CD4-positive, alpha-beta T cell (primary cell): ENCODE data around the gene OGDH. TPM values are rescaled to one million over a fixed set of nuclear protein-coding genes. Genes with fewer than 3 reads are reported as not detected.

Source experiments
- ATAC-seq: fragments of 200-7000 bp; cut with Tn5 transposase; one replicate; pipeline ENCODE4 v1.10.0; 2022; ENCODE audit warnings: mild to moderate bottlenecking; ENCODE audit not compliant: poor library complexity
- CTCF ChIA-PET: fragments of 350-600 bp; sonication (Branson Sonifier 250); formaldehyde crosslinking; loops from one replicate; lab custom pipeline; 2021; ENCODE audit warnings: antibody characterized with exemption, inconsistent platforms; lab: Charles Lee
- POLR2A ChIA-PET: fragments of 350-600 bp; sonication (Branson Sonifier 250); formaldehyde crosslinking; loops from one replicate; lab custom pipeline; 2021; ENCODE audit warnings: antibody characterized with exemption, inconsistent platforms; lab: Charles Lee
- DNase-seq, 14 experiments: peaks; one replicate each; pipeline ENCODE4 v3.0.0-alpha.2; 2013 to 2020; ENCODE audit warnings: mixed read lengths in 2 of 14
- H3K27ac ChIP-seq, 2 donors: one replicate each; pipeline versions ENCODE4 v1.5.1 to v1.7.0; 2013; ENCODE audit warnings: low read length in 2 of 2, low read depth in 1 of 2, mild to moderate bottlenecking in 1 of 2
- H3K27me3 ChIP-seq, 2 experiments: 1 replicate in 1 of 2; 2 replicates in 1 of 2; pipeline versions ENCODE4 v1.6.1 to v1.7.0; 2013; ENCODE audit warnings: low read length in 2 of 2, control low read depth in 1 of 2, mild to moderate bottlenecking in 1 of 2, moderate library complexity in 1 of 2; ENCODE audit not compliant: insufficient read depth in 2 of 2, control insufficient read depth in 1 of 2
- H3K36me3 ChIP-seq: one replicate; pipeline ENCODE4 v1.6.1; 2013; ENCODE audit warnings: low read length, control low read depth; ENCODE audit not compliant: insufficient read depth
- H3K4me1 ChIP-seq: one replicate; pipeline ENCODE4 v1.6.1; 2013; ENCODE audit warnings: low read length, control low read depth; ENCODE audit not compliant: insufficient read depth
- H3K4me3 ChIP-seq: one replicate; pipeline ENCODE4 v1.5.1; 2013; ENCODE audit warnings: mild to moderate bottlenecking, low read length, moderate library complexity
- H3K9me3 ChIP-seq, 2 experiments: 1 replicate in 1 of 2; 2 replicates in 1 of 2; pipeline versions ENCODE4 v1.6.1 to v1.7.0; 2013; ENCODE audit warnings: low read length in 2 of 2, mild to moderate bottlenecking in 2 of 2, control low read depth in 1 of 2, moderate library complexity in 1 of 2; ENCODE audit not compliant: control insufficient read depth in 1 of 2, insufficient read depth in 1 of 2
- H3K27ac Mint-ChIP-seq: one replicate; pipeline ENCODE4 v1.8.0; 2020; ENCODE audit warnings: mixed read lengths
- H3K27me3 Mint-ChIP-seq: one replicate; pipeline ENCODE4 v1.8.0; 2021; ENCODE audit warnings: mixed read lengths
- H3K36me3 Mint-ChIP-seq: one replicate; pipeline ENCODE4 v1.8.0; 2021; ENCODE audit warnings: low read depth, mixed read lengths
- H3K4me1 Mint-ChIP-seq: one replicate; pipeline ENCODE4 v1.8.0; 2021; ENCODE audit warnings: low read depth, mixed read lengths
- H3K4me3 Mint-ChIP-seq: one replicate; pipeline ENCODE4 v1.8.0; 2020; ENCODE audit warnings: mild to moderate bottlenecking, mixed read lengths
- H3K9me3 Mint-ChIP-seq: one replicate; pipeline ENCODE4 v1.8.0; 2020; ENCODE audit warnings: mixed read lengths
- CTCF ChIP-seq: fragments of 200-600 bp; IDR thresholded peaks from one replicate; pipeline ENCODE4 v1.8.0; 2022; ENCODE audit warnings: antibody characterized with exemption, mild to moderate bottlenecking
- intact Hi-C, 2 experiments: fragments of 100-400 bp; cut with DNase I in 1 of 2; cut with micrococcal nuclease in 1 of 2; formaldehyde crosslinking; loops; one replicate each; pipeline versions ENCODE4 v1.15.1 to v1.9.0; 2023 to 2025; cut with DNase I, micrococcal nuclease
- total RNA-seq, 174 experiments: library from RNA in 2 of 174; stranded (reverse) in 2 of 174; gene quantifications; one replicate each; pipeline ENCODE4 v1.2.3 and lab custom pipeline; 2021 to 2026

Gene OGDH
- total RNA-seq, 2 experiments from 2014 or later = 39.8 to 43.8 TPM

- TF ChIP-seq CTCF = no peak
- DNase-seq (no peak), ATAC-seq (no peak)
- ChIA-PET CTCF (no interaction called here), POLR2A (no interaction called here)
- no peaks in the 10 kb centered on the region for H3K9me3 Mint-ChIP-seq
- H3K4me3 ChIP-seq = no peak overlapping the region
- H3K36me3 ChIP-seq = peaks cover 74% of the 10 kb centered on the region
- intact Hi-C loops = no loop called here
- H3K27ac ChIP-seq = no peak overlapping the region
- no peaks in the 10 kb centered on the region for H3K27me3 ChIP-seq
- H3K4me1 ChIP-seq = peaks cover 4% of the 10 kb centered on the region
- H3K27me3 Mint-ChIP-seq = no peaks in the 10 kb centered on the region
- no peaks in the 10 kb centered on the region for H3K4me1 Mint-ChIP-seq
- H3K27ac Mint-ChIP-seq = no peak overlapping the region
- no peak overlapping the region for H3K4me3 Mint-ChIP-seq
- H3K36me3 Mint-ChIP-seq = peaks cover 75% of the 10 kb centered on the region
- no peaks in the 10 kb centered on the region for H3K9me3 ChIP-seq
These were observed 46.1 kb downstream of the OGDH start for GRCh38 chr7:44652535-44652934.

GRCh38 chr7:44654255-44654796 is 47.9 kb downstream of the OGDH start:
- Mint-ChIP-seq H3K27ac (no peak overlapping the region), H3K9me3 (no peaks in the 10 kb centered on the region), H3K36me3 (peaks cover 76% of the 10 kb centered on the region), H3K27me3 (no peaks in the 10 kb centered on the region), H3K4me1 (no peaks in the 10 kb centered on the region), H3K4me3 (no peak overlapping the region)
- no peak overlapping the region for H3K4me3 ChIP-seq
- TF ChIP-seq CTCF = no peak
- H3K36me3 ChIP-seq = peaks cover 66% of the 10 kb centered on the region
- ChIA-PET CTCF (interaction anchor here (0.6 to 1.3 kb wide), 2 partner anchors 13 to 47 kb away, joined by 3 to 4 read pairs; no protein-coding TSS in a partner anchor), POLR2A (no interaction called here)
- ATAC-seq (no peak), DNase-seq (no peak)
- H3K27ac ChIP-seq = no peak overlapping the region
- intact Hi-C loops = no loop called here
- no peaks in the 10 kb centered on the region for H3K27me3 ChIP-seq
- H3K4me1 ChIP-seq = peaks cover 4% of the 10 kb centered on the region
- no peaks in the 10 kb centered on the region for H3K9me3 ChIP-seq

GRCh38 chr7:44655341-44655740 is 48.9 kb downstream of the OGDH start:
- intact Hi-C loops = no loop called here

More at GRCh38 chr7:44655341-44655740, 48.9 kb downstream of the OGDH start:
- TF ChIP-seq CTCF = no peak
- no peak overlapping the region for H3K4me3 Mint-ChIP-seq
- ChIA-PET CTCF (interaction anchor here (1.3 kb wide), 1 partner anchor 48 kb away, joined by 4 read pairs; no protein-coding TSS in a partner anchor), POLR2A (interaction anchor here (1.1 to 2.9 kb wide), 4 partner anchors 17 to 49 kb away, joined by 3 to 12 read pairs (median 5); partner anchors contain the start of gene OGDH)
- Histone ChIP-seq H3K9me3 (peaks cover under 1% of the 10 kb centered on the region in 2 experiments), H3K4me1 (peaks cover 4% of the 10 kb centered on the region), H3K27ac (no peak overlapping the region), H3K4me3 (no peak overlapping the region), H3K36me3 (peaks cover 60% of the 10 kb centered on the region), H3K27me3 (no peaks in the 10 kb centered on the region)
- DNase-seq = no peak
- H3K9me3 Mint-ChIP-seq = peaks cover 2% of the 10 kb centered on the region
- no peak overlapping the region for H3K27ac Mint-ChIP-seq
- peaks cover 5% of the 10 kb centered on the region for H3K4me1 Mint-ChIP-seq
- no peaks in the 10 kb centered on the region for H3K27me3 Mint-ChIP-seq
- ATAC-seq = no peak
- H3K36me3 Mint-ChIP-seq = peaks cover 76% of the 10 kb centered on the region
